Peyer's patch (tissue), 4 donors: ENCODE results near the gene PARD3B.

Experiments
- POLR2A ChIP-seq, 2 donors: fragments of 450-650 bp; IDR thresholded peaks; one replicate each; pipeline ENCODE4 v1.5.1; 2017; ENCODE audit warnings: antibody characterized with exemption in 2 of 2, mild to moderate bottlenecking in 2 of 2, moderate library complexity in 2 of 2
- TF ChIP-seq, protein P1 (sequence below), 6 experiments: fragments of 450-650 bp in 4 of 6; fragments of 200-600 bp in 2 of 6; sonication (generic) in 1 of 6; IDR thresholded peaks; one replicate each; pipeline ENCODE4 v1.5.1; 2017 to 2019; ENCODE audit warnings: antibody characterized with exemption in 6 of 6, mild to moderate bottlenecking in 3 of 6, moderate library complexity in 1 of 6

DNA sequence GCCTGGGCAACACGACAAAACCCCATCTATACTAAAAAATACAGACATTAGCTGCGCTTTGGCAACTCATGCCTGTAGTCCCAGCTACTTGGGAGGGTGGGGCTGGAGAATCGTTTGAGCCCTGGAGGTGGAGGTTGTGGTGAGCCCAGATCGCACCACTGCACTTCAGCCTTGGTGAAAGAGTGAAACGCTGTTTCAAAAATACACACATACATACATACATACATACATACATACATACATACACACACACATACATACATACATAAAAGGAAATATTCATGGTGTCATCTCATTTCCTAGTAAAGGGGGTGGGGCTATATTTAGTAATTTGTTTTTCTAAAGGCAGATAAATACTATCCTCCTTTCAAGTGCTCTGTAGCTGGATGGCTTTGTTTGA, 205.1 kb downstream of the PARD3B start:
- TF ChIP-seq POLR2A (IDR thresholded peaks at IDR 0.05), result no peak
- TF ChIP-seq, protein P1, sequence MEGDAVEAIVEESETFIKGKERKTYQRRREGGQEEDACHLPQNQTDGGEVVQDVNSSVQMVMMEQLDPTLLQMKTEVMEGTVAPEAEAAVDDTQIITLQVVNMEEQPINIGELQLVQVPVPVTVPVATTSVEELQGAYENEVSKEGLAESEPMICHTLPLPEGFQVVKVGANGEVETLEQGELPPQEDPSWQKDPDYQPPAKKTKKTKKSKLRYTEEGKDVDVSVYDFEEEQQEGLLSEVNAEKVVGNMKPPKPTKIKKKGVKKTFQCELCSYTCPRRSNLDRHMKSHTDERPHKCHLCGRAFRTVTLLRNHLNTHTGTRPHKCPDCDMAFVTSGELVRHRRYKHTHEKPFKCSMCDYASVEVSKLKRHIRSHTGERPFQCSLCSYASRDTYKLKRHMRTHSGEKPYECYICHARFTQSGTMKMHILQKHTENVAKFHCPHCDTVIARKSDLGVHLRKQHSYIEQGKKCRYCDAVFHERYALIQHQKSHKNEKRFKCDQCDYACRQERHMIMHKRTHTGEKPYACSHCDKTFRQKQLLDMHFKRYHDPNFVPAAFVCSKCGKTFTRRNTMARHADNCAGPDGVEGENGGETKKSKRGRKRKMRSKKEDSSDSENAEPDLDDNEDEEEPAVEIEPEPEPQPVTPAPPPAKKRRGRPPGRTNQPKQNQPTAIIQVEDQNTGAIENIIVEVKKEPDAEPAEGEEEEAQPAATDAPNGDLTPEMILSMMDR (IDR thresholded peaks at IDR 0.05), result no peak
